DOHH2 (cell line): ENCODE measurements around the gene GCG.

Experiments
- H3F3A ChIP-seq: fragments of 200-600 bp; sonication (generic), shearing (Covaris generic); 2 replicates; pipeline ENCODE4 v1.6.0; 2016; ENCODE audit warnings: antibody characterized with exemption, mild to moderate bottlenecking; ENCODE audit not compliant: control insufficient read depth, insufficient read depth
- H3K27ac ChIP-seq: fragments of 200-600 bp; sonication (generic); 2 replicates; pipeline ENCODE4 v1.5.1; 2014; ENCODE audit warnings: low read depth, mild to moderate bottlenecking, low read length, moderate library complexity
- H3K27me3 ChIP-seq: fragments of 200-600 bp; sonication (generic); 2 replicates; pipeline ENCODE4 v1.6.1; 2014; ENCODE audit warnings: mild to moderate bottlenecking, low read length, mixed read lengths; ENCODE audit not compliant: control insufficient read depth
- H3K36me3 ChIP-seq: fragments of 200-600 bp; sonication (generic); 2 replicates; pipeline ENCODE4 v1.6.1; 2014; ENCODE audit warnings: mild to moderate bottlenecking, low read length, moderate library complexity, mixed read lengths; ENCODE audit not compliant: control insufficient read depth
- H3K4me1 ChIP-seq: fragments of 200-600 bp; sonication (generic); 2 replicates; pipeline ENCODE4 v1.6.1; 2014; ENCODE audit warnings: mild to moderate bottlenecking, low read length, mixed read lengths; ENCODE audit not compliant: control insufficient read depth
- H3K4me2 ChIP-seq: fragments of 200-600 bp; sonication (generic); 2 replicates; pipeline ENCODE4 v1.6.0; 2014; ENCODE audit warnings: mild to moderate bottlenecking, low read length, moderate library complexity
- H3K4me3 ChIP-seq: fragments of 200-600 bp; sonication (generic); 2 replicates; pipeline ENCODE4 v1.5.1; 2014; ENCODE audit warnings: mild to moderate bottlenecking, low read length, mixed read lengths
- H3K79me2 ChIP-seq: fragments of 200-600 bp; sonication (generic); 2 replicates; pipeline ENCODE4 v1.6.1; 2014; ENCODE audit warnings: mild to moderate bottlenecking, low read length, mixed read lengths; ENCODE audit not compliant: control insufficient read depth
- H3K9me2 ChIP-seq: fragments of 200-600 bp; sonication (generic); replicated peaks from 2 replicates; pipeline ENCODE4 v1.6.1; 2014; ENCODE audit warnings: mild to moderate bottlenecking, low read length, mixed read lengths; ENCODE audit not compliant: control insufficient read depth
- H3K9me3 ChIP-seq: fragments of 200-600 bp; sonication (generic); 2 replicates; pipeline ENCODE4 v1.6.1; 2014; ENCODE audit warnings: antibody characterized with exemption, low read length, mixed read lengths; ENCODE audit not compliant: control insufficient read depth, insufficient read depth
- H4K20me1 ChIP-seq: fragments of 200-600 bp; sonication (generic); 2 replicates; pipeline ENCODE4 v1.6.0; 2014; ENCODE audit warnings: low read depth, mild to moderate bottlenecking, antibody characterized with exemption, low read length, moderate library complexity; ENCODE audit not compliant: control insufficient read depth, insufficient read depth
- CTCF ChIP-seq: fragments of 200-600 bp; sonication (generic); IDR thresholded peaks from one replicate; pipeline ENCODE4 v1.5.1; 2014; ENCODE audit warnings: antibody characterized with exemption, mild to moderate bottlenecking, low read depth, low read length; ENCODE audit not compliant: poor library complexity, severe bottlenecking
- EZH2phosphoT487 ChIP-seq: fragments of 200-600 bp; sonication (generic); IDR thresholded peaks from 2 replicates; pipeline ENCODE4 v1.6.1; 2017; ENCODE audit warnings: borderline replicate concordance, mild to moderate bottlenecking, antibody characterized with exemption, low read length, moderate library complexity, mixed read lengths

Gene GCG

GRCh38 chr2:162106746-162107145 lies 45.3 kb downstream of the GCG start:
- Histone ChIP-seq H3K4me2 (no peak overlapping the region), H3K4me1 (no peaks in the 10 kb centered on the region), H3K4me3 (no peak overlapping the region), H3K36me3 (no peaks in the 10 kb centered on the region), H3K9me3 (no peaks in the 10 kb centered on the region), H3K79me2 (no peaks in the 10 kb centered on the region), H3K27ac (no peak overlapping the region), H3K27me3 (peaks cover 6% of the 10 kb centered on the region; the same call in 1 of the 2 replicates), H3F3A (no peaks in the 10 kb centered on the region), H3K9me2 (no peaks in the 10 kb centered on the region), H4K20me1 (no peaks in the 10 kb centered on the region)
- TF ChIP-seq EZH2phosphoT487 (no peak), CTCF (no peak)

- H3K4me2 ChIP-seq, result no peak overlapping the region
- no peaks in the 10 kb centered on the region for H3K36me3 ChIP-seq
- no peak overlapping the region for H3K4me3 ChIP-seq
- no peak for TF ChIP-seq EZH2phosphoT487
- no peak for TF ChIP-seq CTCF
- H3F3A ChIP-seq, result no peaks in the 10 kb centered on the region
- H3K27ac ChIP-seq, result no peak overlapping the region
- H3K4me1 ChIP-seq, result no peaks in the 10 kb centered on the region
- peaks cover 6% of the 10 kb centered on the region; the same call in 1 of the 2 replicates for H3K27me3 ChIP-seq
- H3K9me3 ChIP-seq, result no peaks in the 10 kb centered on the region
- no peaks in the 10 kb centered on the region for H4K20me1 ChIP-seq
- H3K9me2 ChIP-seq, result no peaks in the 10 kb centered on the region
- no peaks in the 10 kb centered on the region for H3K79me2 ChIP-seq
Observed at GRCh38 chr2:162106146-162106551, 45.9 kb downstream of the GCG start.

- peaks cover 6% of the 10 kb centered on the region; the same call in 1 of the 2 replicates for H3K27me3 ChIP-seq
- H3K36me3 ChIP-seq, result no peaks in the 10 kb centered on the region
- H3K79me2 ChIP-seq, result no peaks in the 10 kb centered on the region
- H3K4me3 ChIP-seq, result no peak overlapping the region
- H3K27ac ChIP-seq, result no peak overlapping the region
- H3K4me1 ChIP-seq, result no peaks in the 10 kb centered on the region
- no peaks in the 10 kb centered on the region for H3K9me3 ChIP-seq
- H3K9me2 ChIP-seq, result no peaks in the 10 kb centered on the region
- H3F3A ChIP-seq, result no peaks in the 10 kb centered on the region
- no peak overlapping the region for H3K4me2 ChIP-seq
- H4K20me1 ChIP-seq, result no peaks in the 10 kb centered on the region
- TF ChIP-seq CTCF, result no peak
- TF ChIP-seq EZH2phosphoT487, result no peak
Observed at GRCh38 chr2:162103443-162104009, 48.5 kb downstream of the GCG start.
